Neural progenitor cell (in vitro differentiated cells): Measurements from ENCODE around the gene SIRT5. TPM values are rescaled to one million over a fixed set of nuclear protein-coding genes. Genes with fewer than 3 reads are reported as not detected.

Experiments
- DNase-seq: peaks from one replicate; pipeline ENCODE4 v3.0.0-alpha.2; 2016; ENCODE audit warnings: low spot score
- H2AFZ ChIP-seq: fragments of 200-600 bp; sonication (generic); replicated peaks from 2 replicates; pipeline ENCODE4 v1.6.1; 2016; ENCODE audit warnings: antibody characterized with exemption
- H3F3A ChIP-seq: fragments of 200-600 bp; sonication (generic); 2 replicates; pipeline ENCODE4 v1.6.1; 2016; ENCODE audit warnings: antibody characterized with exemption, low read depth
- H3K27ac ChIP-seq: fragments of 200-600 bp; sonication (generic); 2 replicates; pipeline ENCODE4 v1.5.1; 2016; ENCODE audit warnings: mild to moderate bottlenecking
- H3K27me3 ChIP-seq: fragments of 200-600 bp; sonication (generic); 2 replicates; pipeline ENCODE4 v1.6.1; 2016; ENCODE audit warnings: mild to moderate bottlenecking, moderate library complexity
- H3K36me3 ChIP-seq: fragments of 200-600 bp; sonication (generic); 2 replicates; pipeline ENCODE4 v1.5.1; 2016
- H3K4me1 ChIP-seq: fragments of 200-600 bp; sonication (generic); 2 replicates; pipeline ENCODE4 v1.6.1; 2016; ENCODE audit warnings: mixed run types
- H3K4me2 ChIP-seq: fragments of 200-600 bp; sonication (generic); 2 replicates; pipeline ENCODE4 v1.6.1; 2016
- H3K4me3 ChIP-seq: fragments of 200-600 bp; sonication (generic); 2 replicates; pipeline ENCODE4 v1.5.1; 2016
- H3K79me2 ChIP-seq: fragments of 200-600 bp; sonication (generic); 2 replicates; pipeline ENCODE4 v1.6.1; 2016; ENCODE audit warnings: low read depth
- H3K9ac ChIP-seq: fragments of 200-600 bp; sonication (generic); 2 replicates; pipeline ENCODE4 v1.6.1; 2016
- H3K9me3 ChIP-seq: fragments of 200-600 bp; sonication (generic); 2 replicates; pipeline ENCODE4 v1.5.1; 2016; ENCODE audit warnings: low read depth
- H4K20me1 ChIP-seq: fragments of 200-600 bp; sonication (generic); 2 replicates; pipeline ENCODE4 v1.6.1; 2016; ENCODE audit warnings: low read depth
- H3K27ac Mint-ChIP-seq: 3 replicates; pipeline ENCODE4 v1.8.0; 2021; ENCODE audit warnings: mixed read lengths
- H3K27me3 Mint-ChIP-seq: 2 replicates; pipeline ENCODE4 v1.8.0; 2022; ENCODE audit warnings: low read depth, mild to moderate bottlenecking, inconsistent platforms, moderate library complexity, mixed read lengths; ENCODE audit not compliant: insufficient read depth
- H3K36me3 Mint-ChIP-seq: 3 replicates; pipeline ENCODE4 v1.8.0; 2021; ENCODE audit warnings: mixed read lengths
- H3K4me1 Mint-ChIP-seq: 3 replicates; pipeline ENCODE4 v1.8.0; 2021; ENCODE audit warnings: mixed read lengths
- H3K4me3 Mint-ChIP-seq: 3 replicates; pipeline ENCODE4 v1.8.0; 2021; ENCODE audit warnings: mild to moderate bottlenecking, moderate library complexity, mixed read lengths
- H3K9me3 Mint-ChIP-seq: 3 replicates; pipeline ENCODE4 v1.8.0; 2020; ENCODE audit warnings: mixed read lengths
- CTCF ChIP-seq: fragments of 200-600 bp; sonication (generic); IDR thresholded peaks from 2 replicates; pipeline ENCODE4 v1.5.1; 2017; ENCODE audit warnings: antibody characterized with exemption, mild to moderate bottlenecking
- EZH2 ChIP-seq: fragments of 200-600 bp; sonication (generic); IDR thresholded peaks from 2 replicates; pipeline ENCODE4 v1.6.1; 2017; ENCODE audit warnings: antibody characterized with exemption, mild to moderate bottlenecking, moderate library complexity
- EZH2phosphoT487 ChIP-seq: fragments of 200-600 bp; sonication (generic); IDR thresholded peaks from 2 replicates; pipeline ENCODE4 v1.6.1; 2017; ENCODE audit warnings: antibody characterized with exemption
- total RNA-seq: library from RNA; depleted of rRNA; stranded (reverse); fragments of >200 nt; gene quantifications from 2 replicates; pipeline ENCODE4 v1.2.3, GENCODE V29; 2015; ENCODE audit warnings: low replicate concordance

The SIRT5 gene
- total RNA-seq, 1 donor from 2014 or later, result 18.2 TPM

DNA sequence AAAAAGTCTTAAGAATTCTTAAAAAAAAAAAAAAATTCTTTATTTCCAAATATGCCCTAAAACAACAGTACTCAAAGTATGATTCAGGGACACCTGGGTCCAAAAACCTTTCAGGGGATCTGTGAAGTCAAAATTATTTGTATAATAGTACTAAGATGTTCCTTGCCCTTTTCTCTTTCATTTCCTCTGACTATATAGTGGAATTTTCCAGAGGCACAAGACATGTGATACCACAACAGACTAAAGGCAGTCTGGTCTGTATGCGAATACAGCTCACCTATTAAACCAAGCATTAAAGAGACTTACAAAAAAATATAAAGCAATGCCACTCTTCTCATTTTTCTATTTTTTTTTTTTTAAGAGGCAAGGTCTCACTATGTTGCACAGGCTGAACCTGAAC is 56.1 kb downstream of the SIRT5 start:
- TF ChIP-seq EZH2phosphoT487 (no peak), EZH2 (no peak), CTCF (no peak)
- no peaks in the 10 kb centered on the region for H3K9me3 Mint-ChIP-seq
- Histone ChIP-seq H3K27ac (no peak overlapping the region), H3K9me3 (no peaks in the 10 kb centered on the region), H3K4me2 (no peak overlapping the region), H3F3A (peaks cover 5% of the 10 kb centered on the region), H3K9ac (no peak overlapping the region), H3K36me3 (peaks cover 5% of the 10 kb centered on the region), H3K27me3 (no peaks in the 10 kb centered on the region), H3K4me1 (no peaks in the 10 kb centered on the region), H2AFZ (no peak overlapping the region), H3K4me3 (no peak overlapping the region), H4K20me1 (no peaks in the 10 kb centered on the region), H3K79me2 (no peaks in the 10 kb centered on the region)
- no peaks in the 10 kb centered on the region for H3K4me1 Mint-ChIP-seq
- H3K27me3 Mint-ChIP-seq, result no peaks in the 10 kb centered on the region
- no peak overlapping the region for H3K4me3 Mint-ChIP-seq
- peaks cover 13% of the 10 kb centered on the region for H3K36me3 Mint-ChIP-seq
- DNase-seq, result no peak
- H3K27ac Mint-ChIP-seq, result no peak overlapping the region

DNA sequence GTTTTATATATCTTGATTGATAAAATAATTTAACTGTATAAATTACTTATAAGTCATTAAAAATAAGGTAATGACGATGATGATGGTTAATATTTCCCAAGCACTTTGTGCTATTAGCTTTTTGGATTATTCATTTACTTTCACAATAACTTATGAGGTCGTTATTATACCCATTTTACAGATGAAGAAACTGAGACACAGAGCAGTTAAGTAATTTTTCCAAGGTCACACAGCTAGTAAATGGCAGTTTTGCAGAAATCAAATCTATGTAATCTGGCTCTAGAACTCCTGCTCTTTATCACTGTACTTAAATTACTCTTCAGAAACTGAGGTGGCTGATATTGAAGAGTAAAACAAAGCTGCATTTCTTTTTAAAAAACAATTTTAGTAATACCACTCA is 58.9 kb downstream of the SIRT5 start:
- TF ChIP-seq EZH2, result no peak
- TF ChIP-seq EZH2phosphoT487, result no peak
- TF ChIP-seq CTCF, result no peak
- Mint-ChIP-seq H3K4me1 (no peaks in the 10 kb centered on the region), H3K27ac (no peak overlapping the region), H3K27me3 (no peaks in the 10 kb centered on the region), H3K4me3 (no peak overlapping the region), H3K36me3 (peaks cover 22% of the 10 kb centered on the region), H3K9me3 (no peaks in the 10 kb centered on the region)
- H3K36me3 ChIP-seq, result peaks cover 14% of the 10 kb centered on the region
- H3K4me2 ChIP-seq, result no peak overlapping the region
- H4K20me1 ChIP-seq, result no peaks in the 10 kb centered on the region
- no peaks in the 10 kb centered on the region for H3K79me2 ChIP-seq
- H2AFZ ChIP-seq, result no peak overlapping the region
- H3K4me3 ChIP-seq, result no peak overlapping the region
- no peaks in the 10 kb centered on the region for H3K4me1 ChIP-seq
- H3K27me3 ChIP-seq, result no peaks in the 10 kb centered on the region
- no peak for DNase-seq
- H3F3A ChIP-seq, result no peaks in the 10 kb centered on the region
- H3K9ac ChIP-seq, result no peak overlapping the region
- H3K27ac ChIP-seq, result no peak overlapping the region
- no peaks in the 10 kb centered on the region for H3K9me3 ChIP-seq

DNA sequence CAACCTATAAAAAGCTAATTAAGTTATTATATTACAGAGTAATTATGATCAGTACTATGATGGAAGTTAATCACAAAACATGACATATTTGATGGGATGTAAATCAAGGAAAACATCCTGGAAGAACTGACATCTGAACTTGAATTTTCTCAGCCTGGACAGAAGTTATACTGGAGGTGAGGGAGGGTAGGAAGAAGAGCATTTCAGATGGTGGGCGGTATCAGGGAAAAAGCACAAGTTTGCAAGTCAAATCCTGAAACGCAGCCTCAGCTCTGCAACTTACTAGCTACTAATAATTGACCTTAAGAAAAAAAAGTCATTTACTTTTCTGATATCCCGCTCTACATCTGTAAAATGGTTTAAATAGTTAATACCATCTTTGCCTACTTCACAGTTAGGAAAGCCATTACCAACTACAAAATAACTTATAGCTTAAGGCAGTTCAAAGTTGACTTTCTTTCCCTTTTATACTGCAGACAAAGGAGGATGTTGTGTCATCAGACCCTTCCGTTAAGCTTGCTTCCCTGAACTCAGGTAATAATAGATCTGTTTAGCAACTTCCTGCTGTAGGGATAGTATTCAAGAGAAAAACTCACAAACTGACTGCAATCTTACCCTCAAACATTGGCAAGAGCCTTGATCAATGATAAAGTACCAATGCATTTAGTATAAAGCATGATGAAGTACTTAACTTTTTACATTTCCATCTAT is 61.7 kb downstream of the SIRT5 start:
- Mint-ChIP-seq H3K36me3 (peaks cover 30% of the 10 kb centered on the region), H3K4me3 (no peak overlapping the region), H3K9me3 (no peaks in the 10 kb centered on the region), H3K27me3 (no peaks in the 10 kb centered on the region), H3K4me1 (no peaks in the 10 kb centered on the region), H3K27ac (no peak overlapping the region)
- Histone ChIP-seq H4K20me1 (no peaks in the 10 kb centered on the region), H3K36me3 (peaks cover 28% of the 10 kb centered on the region), H2AFZ (no peak overlapping the region), H3K9ac (no peak overlapping the region), H3K4me2 (no peak overlapping the region), H3K79me2 (no peaks in the 10 kb centered on the region), H3K4me3 (no peak overlapping the region), H3K27me3 (no peaks in the 10 kb centered on the region), H3K9me3 (no peaks in the 10 kb centered on the region), H3F3A (no peaks in the 10 kb centered on the region), H3K27ac (no peak overlapping the region), H3K4me1 (no peaks in the 10 kb centered on the region)
- DNase-seq, result no peak
- no peak for TF ChIP-seq CTCF
- no peak for TF ChIP-seq EZH2
- no peak for TF ChIP-seq EZH2phosphoT487
